WTC11 (cell line): ENCODE measurements around the gene ZNF277. TPM values are rescaled to one million over a fixed set of nuclear protein-coding genes. Genes with fewer than 3 reads are reported as not detected.

Experiments
- ATAC-seq: fragments of 200-7000 bp; cut with Tn5 transposase; 2 replicates; pipeline ENCODE4 v1.10.0; 2021; ENCODE audit warnings: mild to moderate bottlenecking, moderate library complexity
- CTCF ChIA-PET: fragments of 300-600 bp; sonication (Branson Sonifier 250); formaldehyde crosslinking; loops from one replicate; lab custom pipeline; 2021; ENCODE audit warnings: antibody characterized with exemption; lab: Charles Lee
- POLR2A ChIA-PET: fragments of 350-600 bp; sonication (Branson Sonifier 250); formaldehyde crosslinking; loops from one replicate; lab custom pipeline; 2021; ENCODE audit warnings: antibody characterized with exemption; lab: Charles Lee
- DNase-seq: peaks from one replicate; pipeline ENCODE4 v3.0.0; 2021; ENCODE audit warnings: low spot score
- H3K27ac Mint-ChIP-seq: 2 replicates; pipeline ENCODE4 v1.8.0; 2021; ENCODE audit warnings: mixed read lengths
- H3K27me3 Mint-ChIP-seq: 2 replicates; pipeline ENCODE4 v1.8.0; 2021; ENCODE audit warnings: low read depth, mild to moderate bottlenecking, moderate library complexity, mixed read lengths
- H3K36me3 Mint-ChIP-seq: 2 replicates; pipeline ENCODE4 v1.8.0; 2021; ENCODE audit warnings: mixed read lengths
- H3K4me1 Mint-ChIP-seq: 2 replicates; pipeline ENCODE4 v1.8.0; 2022; ENCODE audit warnings: mixed read lengths
- H3K4me3 Mint-ChIP-seq: 2 replicates; pipeline ENCODE4 v1.8.0; 2021; ENCODE audit warnings: mild to moderate bottlenecking, moderate library complexity, mixed read lengths
- H3K9me3 Mint-ChIP-seq: 2 replicates; pipeline ENCODE4 v1.8.0; 2021; ENCODE audit warnings: mixed read lengths
- FOXP1 ChIP-seq: sonication (generic); formaldehyde crosslinking; IDR thresholded peaks from 2 replicates; pipeline ENCODE4 v1.8.0; 2022; ENCODE audit warnings: missing genetic modification reagents, mild to moderate bottlenecking, moderate library complexity, borderline replicate concordance
- GABPB1 ChIP-seq: sonication (generic); formaldehyde crosslinking; IDR thresholded peaks from 2 replicates; pipeline ENCODE4 v1.8.1; 2023; ENCODE audit warnings: mild to moderate bottlenecking, missing genetic modification reagents
- GRHL2 ChIP-seq: fragments of 250-450 bp; sonication (Bioruptor Pico); IDR thresholded peaks from 2 replicates; pipeline ENCODE4 v1.8.0; 2022; ENCODE audit warnings: mild to moderate bottlenecking, moderate library complexity; ENCODE audit not compliant: insufficient replicate concordance, severe bottlenecking
- NFE2L1 ChIP-seq: sonication (generic); formaldehyde crosslinking; IDR thresholded peaks from 2 replicates; pipeline ENCODE4 v1.8.1; 2023; ENCODE audit warnings: missing genetic modification reagents
- NR1H2 ChIP-seq: sonication (generic); formaldehyde crosslinking; IDR thresholded peaks from 2 replicates; pipeline ENCODE4 v1.9.0; 2021; ENCODE audit warnings: mild to moderate bottlenecking, moderate library complexity, missing genetic modification reagents
- PRRX2 ChIP-seq: fragments of 250-450 bp; sonication (Bioruptor Pico); IDR thresholded peaks from 2 replicates; pipeline ENCODE4 v1.8.0; 2021; ENCODE audit warnings: mild to moderate bottlenecking
- TEAD4 ChIP-seq: sonication (generic); formaldehyde crosslinking; IDR thresholded peaks from 2 replicates; pipeline ENCODE4 v1.8.0; 2022; ENCODE audit warnings: mild to moderate bottlenecking, missing genetic modification reagents
- TP53 ChIP-seq: sonication (generic); formaldehyde crosslinking; IDR thresholded peaks from 2 replicates; pipeline ENCODE4 v1.8.1; 2023; ENCODE audit warnings: mild to moderate bottlenecking, missing genetic modification reagents
- ZNF138 ChIP-seq: sonication (generic); formaldehyde crosslinking; conservative IDR thresholded peaks from 2 replicates; pipeline ENCODE4 v1.8.1; 2022; ENCODE audit warnings: mild to moderate bottlenecking, moderate library complexity, missing genetic modification reagents
- ZNF263 ChIP-seq: sonication (generic); formaldehyde crosslinking; IDR thresholded peaks from 2 replicates; pipeline ENCODE4 v1.8.1; 2022; ENCODE audit warnings: low read depth, mild to moderate bottlenecking, moderate library complexity, missing genetic modification reagents
- ZNF416 ChIP-seq: fragments of 250-450 bp; sonication (Bioruptor Pico); IDR thresholded peaks from 2 replicates; pipeline ENCODE4 v1.9.0; 2021; ENCODE audit warnings: mild to moderate bottlenecking, inconsistent platforms
- total RNA-seq: library from RNA; stranded (reverse); gene quantifications from 3 replicates; pipeline ENCODE4 v1.2.3, GENCODE V29; 2021
- TF ChIP-seq, protein P1 (sequence below): sonication (generic); formaldehyde crosslinking; IDR thresholded peaks from 2 replicates; pipeline ENCODE4 v1.8.1; 2022; ENCODE audit warnings: mild to moderate bottlenecking, missing genetic modification reagents, moderate library complexity, borderline replicate concordance
- TF ChIP-seq, protein P2 (sequence below): fragments of 250-450 bp; sonication (Bioruptor Pico); IDR thresholded peaks from 2 replicates; pipeline ENCODE4 v1.9.0; 2021; ENCODE audit warnings: mild to moderate bottlenecking, borderline replicate concordance
- TF ChIP-seq, protein P3 (sequence below): sonication (generic); formaldehyde crosslinking; IDR thresholded peaks from 2 replicates; pipeline ENCODE4 v1.8.0; 2023; ENCODE audit warnings: missing genetic modification reagents, mild to moderate bottlenecking, borderline replicate concordance
- TF ChIP-seq, protein P4 (sequence below): sonication (generic); formaldehyde crosslinking; IDR thresholded peaks from 2 replicates; pipeline ENCODE4 v1.8.1; 2022; ENCODE audit warnings: low read depth, missing genetic modification reagents, borderline replicate concordance
- TF ChIP-seq, protein P5 (sequence below): fragments of 250-450 bp; sonication (Bioruptor Pico); IDR thresholded peaks from 2 replicates; pipeline ENCODE4 v1.9.0; 2021; ENCODE audit warnings: moderate library complexity, mild to moderate bottlenecking, inconsistent platforms, borderline replicate concordance
- TF ChIP-seq, protein P6 (sequence below): fragments of 250-450 bp; sonication (Bioruptor Pico); IDR thresholded peaks from 2 replicates; pipeline ENCODE4 v1.9.0; 2021; ENCODE audit warnings: mild to moderate bottlenecking

Gene ZNF277
- total RNA-seq, 1 experiment from 2014 or later, result 22.5 TPM

DNA sequence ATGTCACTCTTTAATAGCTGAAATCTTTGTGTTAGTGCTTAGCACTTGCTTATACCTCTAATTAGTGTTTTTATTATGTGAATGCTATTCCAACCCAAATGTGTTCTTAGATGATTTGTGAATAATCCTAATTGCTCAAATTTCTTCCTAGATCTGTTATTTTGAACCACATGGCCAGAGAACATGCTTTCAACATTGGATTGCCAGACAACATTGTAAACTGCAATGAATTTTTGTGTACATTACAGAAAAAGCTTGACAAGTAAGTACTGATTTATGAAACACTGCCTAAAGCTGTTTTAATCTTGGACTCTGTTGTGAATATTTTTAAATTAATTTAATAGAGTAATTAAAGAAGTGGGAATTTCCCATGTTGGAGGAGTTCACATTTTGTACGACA, 121.1 kb downstream of the ZNF277 start:
- no peaks in the 10 kb centered on the region for H3K27me3 Mint-ChIP-seq
- H3K36me3 Mint-ChIP-seq, result peaks cover 43% of the 10 kb centered on the region
- no peak overlapping the region for H3K4me3 Mint-ChIP-seq
- H3K27ac Mint-ChIP-seq, result no peak overlapping the region
- peaks cover 23% of the 10 kb centered on the region for H3K4me1 Mint-ChIP-seq
- CTCF ChIA-PET, result no interaction called here
- no peak for DNase-seq
- H3K9me3 Mint-ChIP-seq, result peaks cover 21% of the 10 kb centered on the region
- no peak for ATAC-seq
- POLR2A ChIA-PET, result no interaction called here
- no peak for TF ChIP-seq FOXP1 (CRISPR knock-in tag)
- TF ChIP-seq GABPB1 (CRISPR knock-in tag), result no peak
- TF ChIP-seq ZNF138 (CRISPR knock-in tag), result no peak
- TF ChIP-seq NR1H2 (CRISPR knock-in tag), result no peak
- TF ChIP-seq, protein P1, sequence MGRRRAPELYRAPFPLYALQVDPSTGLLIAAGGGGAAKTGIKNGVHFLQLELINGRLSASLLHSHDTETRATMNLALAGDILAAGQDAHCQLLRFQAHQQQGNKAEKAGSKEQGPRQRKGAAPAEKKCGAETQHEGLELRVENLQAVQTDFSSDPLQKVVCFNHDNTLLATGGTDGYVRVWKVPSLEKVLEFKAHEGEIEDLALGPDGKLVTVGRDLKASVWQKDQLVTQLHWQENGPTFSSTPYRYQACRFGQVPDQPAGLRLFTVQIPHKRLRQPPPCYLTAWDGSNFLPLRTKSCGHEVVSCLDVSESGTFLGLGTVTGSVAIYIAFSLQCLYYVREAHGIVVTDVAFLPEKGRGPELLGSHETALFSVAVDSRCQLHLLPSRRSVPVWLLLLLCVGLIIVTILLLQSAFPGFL (CRISPR knock-in tag), result no peak
- no peak for TF ChIP-seq ZNF416 (CRISPR knock-in tag)
- TF ChIP-seq NFE2L1 (CRISPR knock-in tag), result no peak
- TF ChIP-seq, protein P2, sequence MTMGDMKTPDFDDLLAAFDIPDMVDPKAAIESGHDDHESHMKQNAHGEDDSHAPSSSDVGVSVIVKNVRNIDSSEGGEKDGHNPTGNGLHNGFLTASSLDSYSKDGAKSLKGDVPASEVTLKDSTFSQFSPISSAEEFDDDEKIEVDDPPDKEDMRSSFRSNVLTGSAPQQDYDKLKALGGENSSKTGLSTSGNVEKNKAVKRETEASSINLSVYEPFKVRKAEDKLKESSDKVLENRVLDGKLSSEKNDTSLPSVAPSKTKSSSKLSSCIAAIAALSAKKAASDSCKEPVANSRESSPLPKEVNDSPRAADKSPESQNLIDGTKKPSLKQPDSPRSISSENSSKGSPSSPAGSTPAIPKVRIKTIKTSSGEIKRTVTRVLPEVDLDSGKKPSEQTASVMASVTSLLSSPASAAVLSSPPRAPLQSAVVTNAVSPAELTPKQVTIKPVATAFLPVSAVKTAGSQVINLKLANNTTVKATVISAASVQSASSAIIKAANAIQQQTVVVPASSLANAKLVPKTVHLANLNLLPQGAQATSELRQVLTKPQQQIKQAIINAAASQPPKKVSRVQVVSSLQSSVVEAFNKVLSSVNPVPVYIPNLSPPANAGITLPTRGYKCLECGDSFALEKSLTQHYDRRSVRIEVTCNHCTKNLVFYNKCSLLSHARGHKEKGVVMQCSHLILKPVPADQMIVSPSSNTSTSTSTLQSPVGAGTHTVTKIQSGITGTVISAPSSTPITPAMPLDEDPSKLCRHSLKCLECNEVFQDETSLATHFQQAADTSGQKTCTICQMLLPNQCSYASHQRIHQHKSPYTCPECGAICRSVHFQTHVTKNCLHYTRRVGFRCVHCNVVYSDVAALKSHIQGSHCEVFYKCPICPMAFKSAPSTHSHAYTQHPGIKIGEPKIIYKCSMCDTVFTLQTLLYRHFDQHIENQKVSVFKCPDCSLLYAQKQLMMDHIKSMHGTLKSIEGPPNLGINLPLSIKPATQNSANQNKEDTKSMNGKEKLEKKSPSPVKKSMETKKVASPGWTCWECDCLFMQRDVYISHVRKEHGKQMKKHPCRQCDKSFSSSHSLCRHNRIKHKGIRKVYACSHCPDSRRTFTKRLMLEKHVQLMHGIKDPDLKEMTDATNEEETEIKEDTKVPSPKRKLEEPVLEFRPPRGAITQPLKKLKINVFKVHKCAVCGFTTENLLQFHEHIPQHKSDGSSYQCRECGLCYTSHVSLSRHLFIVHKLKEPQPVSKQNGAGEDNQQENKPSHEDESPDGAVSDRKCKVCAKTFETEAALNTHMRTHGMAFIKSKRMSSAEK (CRISPR knock-in tag), result no peak
- TF ChIP-seq ZNF263 (CRISPR knock-in tag), result no peak
- TF ChIP-seq, all 79 proteins: peak for 0

DNA sequence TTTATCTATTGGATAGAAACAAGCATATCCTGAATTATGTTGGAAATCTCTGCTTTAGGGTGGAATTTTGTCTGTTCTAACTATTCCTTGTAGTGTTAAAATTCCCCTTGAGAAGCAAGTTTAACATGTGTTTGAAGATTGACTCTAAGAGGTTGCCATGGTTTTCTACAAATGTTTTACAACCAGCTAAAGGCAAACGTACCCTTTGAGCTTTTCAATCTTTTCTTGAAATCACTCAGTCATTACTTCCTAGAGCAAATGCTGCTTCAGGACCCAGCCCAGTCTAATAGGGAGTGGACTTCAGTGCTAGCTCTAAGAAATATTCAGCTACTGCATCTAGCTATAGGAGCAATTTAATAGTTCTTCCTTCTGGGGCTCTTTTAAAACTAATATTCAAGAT, 125.0 kb downstream of the ZNF277 start:
- POLR2A ChIA-PET, result interaction anchor here (0.8 kb wide), 1 partner anchor 119 kb away, joined by 3 read pairs; the partner anchor contains the start of gene IFRD1
- Mint-ChIP-seq H3K9me3 (peaks cover 9% of the 10 kb centered on the region), H3K27me3 (no peaks in the 10 kb centered on the region), H3K27ac (peak overlapping the region; percentile 87; the same call in 1 of the 2 replicates), H3K36me3 (peaks cover 18% of the 10 kb centered on the region), H3K4me3 (no peak overlapping the region), H3K4me1 (peaks cover 24% of the 10 kb centered on the region)
- no peak for TF ChIP-seq GRHL2 (CRISPR knock-in tag)
- ATAC-seq (no peak; the same call in 1 of the 2 replicates), DNase-seq (no peak)
- CTCF ChIA-PET, result interaction anchor here (0.6 kb wide), 1 partner anchor 70 kb away, joined by 6 read pairs; no protein-coding TSS in a partner anchor

DNA sequence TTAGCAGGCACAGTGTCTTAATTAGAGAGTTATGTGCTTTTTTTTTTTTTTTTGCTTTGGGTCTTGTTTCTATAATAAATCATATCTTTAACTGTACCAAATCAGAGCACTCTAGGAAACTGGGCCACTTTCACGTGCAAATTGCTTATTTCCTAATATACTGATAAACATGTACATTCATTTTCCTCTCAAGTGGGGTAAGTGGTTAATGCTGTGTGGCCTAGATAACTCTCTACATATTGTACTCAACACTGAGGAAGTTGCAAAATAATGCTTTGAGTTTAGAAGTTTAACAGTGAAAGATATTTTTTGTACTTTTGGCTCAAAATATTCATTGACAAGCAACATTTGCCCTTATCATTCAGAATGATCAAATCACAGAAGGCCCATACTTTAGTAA, 127.9 kb downstream of the ZNF277 start:
- DNase-seq (no peak), ATAC-seq (no peak)
- ChIA-PET POLR2A (no interaction called here), CTCF (no interaction called here)
- H3K4me3 Mint-ChIP-seq, result no peak overlapping the region
- H3K9me3 Mint-ChIP-seq, result no peaks in the 10 kb centered on the region
- H3K4me1 Mint-ChIP-seq, result peaks cover 40% of the 10 kb centered on the region
- no peaks in the 10 kb centered on the region for H3K27me3 Mint-ChIP-seq
- H3K27ac Mint-ChIP-seq, result no peak overlapping the region
- H3K36me3 Mint-ChIP-seq, result peaks cover 8% of the 10 kb centered on the region; the same call in 1 of the 2 replicates
- no peak for TF ChIP-seq TEAD4 (CRISPR knock-in tag)
- TF ChIP-seq, protein P3, sequence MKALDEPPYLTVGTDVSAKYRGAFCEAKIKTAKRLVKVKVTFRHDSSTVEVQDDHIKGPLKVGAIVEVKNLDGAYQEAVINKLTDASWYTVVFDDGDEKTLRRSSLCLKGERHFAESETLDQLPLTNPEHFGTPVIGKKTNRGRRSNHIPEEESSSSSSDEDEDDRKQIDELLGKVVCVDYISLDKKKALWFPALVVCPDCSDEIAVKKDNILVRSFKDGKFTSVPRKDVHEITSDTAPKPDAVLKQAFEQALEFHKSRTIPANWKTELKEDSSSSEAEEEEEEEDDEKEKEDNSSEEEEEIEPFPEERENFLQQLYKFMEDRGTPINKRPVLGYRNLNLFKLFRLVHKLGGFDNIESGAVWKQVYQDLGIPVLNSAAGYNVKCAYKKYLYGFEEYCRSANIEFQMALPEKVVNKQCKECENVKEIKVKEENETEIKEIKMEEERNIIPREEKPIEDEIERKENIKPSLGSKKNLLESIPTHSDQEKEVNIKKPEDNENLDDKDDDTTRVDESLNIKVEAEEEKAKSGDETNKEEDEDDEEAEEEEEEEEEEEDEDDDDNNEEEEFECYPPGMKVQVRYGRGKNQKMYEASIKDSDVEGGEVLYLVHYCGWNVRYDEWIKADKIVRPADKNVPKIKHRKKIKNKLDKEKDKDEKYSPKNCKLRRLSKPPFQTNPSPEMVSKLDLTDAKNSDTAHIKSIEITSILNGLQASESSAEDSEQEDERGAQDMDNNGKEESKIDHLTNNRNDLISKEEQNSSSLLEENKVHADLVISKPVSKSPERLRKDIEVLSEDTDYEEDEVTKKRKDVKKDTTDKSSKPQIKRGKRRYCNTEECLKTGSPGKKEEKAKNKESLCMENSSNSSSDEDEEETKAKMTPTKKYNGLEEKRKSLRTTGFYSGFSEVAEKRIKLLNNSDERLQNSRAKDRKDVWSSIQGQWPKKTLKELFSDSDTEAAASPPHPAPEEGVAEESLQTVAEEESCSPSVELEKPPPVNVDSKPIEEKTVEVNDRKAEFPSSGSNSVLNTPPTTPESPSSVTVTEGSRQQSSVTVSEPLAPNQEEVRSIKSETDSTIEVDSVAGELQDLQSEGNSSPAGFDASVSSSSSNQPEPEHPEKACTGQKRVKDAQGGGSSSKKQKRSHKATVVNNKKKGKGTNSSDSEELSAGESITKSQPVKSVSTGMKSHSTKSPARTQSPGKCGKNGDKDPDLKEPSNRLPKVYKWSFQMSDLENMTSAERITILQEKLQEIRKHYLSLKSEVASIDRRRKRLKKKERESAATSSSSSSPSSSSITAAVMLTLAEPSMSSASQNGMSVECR (CRISPR knock-in tag), result no peak
- no peak for TF ChIP-seq PRRX2 (CRISPR knock-in tag)
- TF ChIP-seq TP53, result no peak
- TF ChIP-seq, protein P4, sequence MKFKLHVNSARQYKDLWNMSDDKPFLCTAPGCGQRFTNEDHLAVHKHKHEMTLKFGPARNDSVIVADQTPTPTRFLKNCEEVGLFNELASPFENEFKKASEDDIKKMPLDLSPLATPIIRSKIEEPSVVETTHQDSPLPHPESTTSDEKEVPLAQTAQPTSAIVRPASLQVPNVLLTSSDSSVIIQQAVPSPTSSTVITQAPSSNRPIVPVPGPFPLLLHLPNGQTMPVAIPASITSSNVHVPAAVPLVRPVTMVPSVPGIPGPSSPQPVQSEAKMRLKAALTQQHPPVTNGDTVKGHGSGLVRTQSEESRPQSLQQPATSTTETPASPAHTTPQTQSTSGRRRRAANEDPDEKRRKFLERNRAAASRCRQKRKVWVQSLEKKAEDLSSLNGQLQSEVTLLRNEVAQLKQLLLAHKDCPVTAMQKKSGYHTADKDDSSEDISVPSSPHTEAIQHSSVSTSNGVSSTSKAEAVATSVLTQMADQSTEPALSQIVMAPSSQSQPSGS (CRISPR knock-in tag), result no peak
- TF ChIP-seq, protein P5, sequence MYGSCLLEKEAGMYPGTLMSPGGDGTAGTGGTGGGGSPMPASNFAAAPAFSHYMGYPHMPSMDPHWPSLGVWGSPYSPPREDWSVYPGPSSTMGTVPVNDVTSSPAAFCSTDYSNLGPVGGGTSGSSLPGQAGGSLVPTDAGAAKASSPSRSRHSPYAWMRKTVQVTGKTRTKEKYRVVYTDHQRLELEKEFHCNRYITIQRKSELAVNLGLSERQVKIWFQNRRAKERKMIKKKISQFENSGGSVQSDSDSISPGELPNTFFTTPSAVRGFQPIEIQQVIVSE, result no peak
- TF ChIP-seq, protein P6, sequence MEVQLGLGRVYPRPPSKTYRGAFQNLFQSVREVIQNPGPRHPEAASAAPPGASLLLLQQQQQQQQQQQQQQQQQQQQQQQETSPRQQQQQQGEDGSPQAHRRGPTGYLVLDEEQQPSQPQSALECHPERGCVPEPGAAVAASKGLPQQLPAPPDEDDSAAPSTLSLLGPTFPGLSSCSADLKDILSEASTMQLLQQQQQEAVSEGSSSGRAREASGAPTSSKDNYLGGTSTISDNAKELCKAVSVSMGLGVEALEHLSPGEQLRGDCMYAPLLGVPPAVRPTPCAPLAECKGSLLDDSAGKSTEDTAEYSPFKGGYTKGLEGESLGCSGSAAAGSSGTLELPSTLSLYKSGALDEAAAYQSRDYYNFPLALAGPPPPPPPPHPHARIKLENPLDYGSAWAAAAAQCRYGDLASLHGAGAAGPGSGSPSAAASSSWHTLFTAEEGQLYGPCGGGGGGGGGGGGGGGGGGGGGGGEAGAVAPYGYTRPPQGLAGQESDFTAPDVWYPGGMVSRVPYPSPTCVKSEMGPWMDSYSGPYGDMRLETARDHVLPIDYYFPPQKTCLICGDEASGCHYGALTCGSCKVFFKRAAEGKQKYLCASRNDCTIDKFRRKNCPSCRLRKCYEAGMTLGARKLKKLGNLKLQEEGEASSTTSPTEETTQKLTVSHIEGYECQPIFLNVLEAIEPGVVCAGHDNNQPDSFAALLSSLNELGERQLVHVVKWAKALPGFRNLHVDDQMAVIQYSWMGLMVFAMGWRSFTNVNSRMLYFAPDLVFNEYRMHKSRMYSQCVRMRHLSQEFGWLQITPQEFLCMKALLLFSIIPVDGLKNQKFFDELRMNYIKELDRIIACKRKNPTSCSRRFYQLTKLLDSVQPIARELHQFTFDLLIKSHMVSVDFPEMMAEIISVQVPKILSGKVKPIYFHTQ, result no peak
- TF ChIP-seq GABPB1 (CRISPR knock-in tag), result no peak
